ENCODE measurements around the gene ME2. TPM values are rescaled to one million over a fixed set of nuclear protein-coding genes. Genes with fewer than 3 reads are reported as not detected.
A peak's percentile ranks its signal among the peaks of the same experiment; 100 is the strongest.
"Not testable (repeated sequence)": the region's sequence is repeated elsewhere in the genome, so short reads cannot be mapped to it uniquely, and the experiment has no call there.

The ME2 gene
- total RNA-seq, 2 donors from 2014 or later = 56.1 to 78.3 TPM

DNA sequence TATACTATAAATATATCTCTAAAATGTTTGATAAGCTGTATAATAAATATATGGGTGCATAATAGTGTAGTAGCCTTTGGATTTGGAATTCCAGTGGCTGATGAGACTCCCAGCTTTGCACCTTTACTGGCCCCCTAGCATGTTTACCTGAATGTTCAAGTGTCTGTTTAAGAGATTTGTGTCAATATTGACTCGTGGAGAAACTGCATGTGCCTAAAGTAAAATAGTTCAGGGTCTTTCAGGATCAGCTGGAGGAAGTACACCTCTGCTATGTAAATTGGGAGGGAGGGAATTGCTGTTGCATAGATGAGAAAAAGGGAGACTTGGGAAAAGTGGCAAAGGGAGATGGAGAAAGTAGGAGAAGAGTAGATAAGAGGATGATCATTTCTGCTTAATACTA lies 23.9 kb downstream of the ME2 start:
- no peak for ATAC-seq
- intact Hi-C loops (cut with DNase I, micrococcal nuclease) = no loop called here
- DNase-seq = no peak

GRCh38 chr18:50906843-50907242 lies 27.9 kb downstream of the ME2 start:
- DNase-seq (no peak), ATAC-seq (no peak)
- intact Hi-C loops (cut with DNase I, micrococcal nuclease) = no loop called here

GRCh38 chr18:50909261-50909660 lies 30.3 kb downstream of the ME2 start:
- ATAC-seq (no peak), DNase-seq (no peak)
- intact Hi-C loops (cut with DNase I, micrococcal nuclease) = no loop called here

DNA sequence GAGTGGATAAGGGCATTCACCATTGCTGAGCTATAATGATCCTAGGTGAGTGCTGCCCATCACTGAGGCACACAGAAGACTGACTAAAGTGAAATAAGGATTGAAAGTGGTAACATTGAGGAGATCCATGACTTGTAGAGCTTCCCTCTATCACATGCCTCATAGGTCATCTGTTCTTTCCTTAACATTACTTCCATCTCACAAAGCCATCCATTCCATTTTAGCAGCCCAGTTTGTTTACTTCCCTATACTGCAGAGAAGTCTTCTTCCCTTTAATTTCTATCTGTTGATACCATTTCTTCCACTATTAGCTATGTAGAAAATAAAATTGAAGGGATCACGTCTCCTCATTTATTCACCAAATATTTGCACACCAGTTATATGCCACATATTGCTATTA lies 32.1 kb downstream of the ME2 start:
- intact Hi-C loops (cut with DNase I, micrococcal nuclease) = no loop called here
- ATAC-seq (no peak), DNase-seq (no peak)

- DNase-seq (no peak), ATAC-seq (no peak)
- intact Hi-C loops (cut with DNase I, micrococcal nuclease) = no loop called here
These were observed 38.1 kb downstream of the ME2 start for GRCh38 chr18:50917021-50917420.

- DNase-seq (no peak), ATAC-seq (no peak)
- intact Hi-C loops (cut with DNase I, micrococcal nuclease) = no loop called here
These were observed 39.2 kb downstream of the ME2 start for GRCh38 chr18:50918153-50918552.

DNA sequence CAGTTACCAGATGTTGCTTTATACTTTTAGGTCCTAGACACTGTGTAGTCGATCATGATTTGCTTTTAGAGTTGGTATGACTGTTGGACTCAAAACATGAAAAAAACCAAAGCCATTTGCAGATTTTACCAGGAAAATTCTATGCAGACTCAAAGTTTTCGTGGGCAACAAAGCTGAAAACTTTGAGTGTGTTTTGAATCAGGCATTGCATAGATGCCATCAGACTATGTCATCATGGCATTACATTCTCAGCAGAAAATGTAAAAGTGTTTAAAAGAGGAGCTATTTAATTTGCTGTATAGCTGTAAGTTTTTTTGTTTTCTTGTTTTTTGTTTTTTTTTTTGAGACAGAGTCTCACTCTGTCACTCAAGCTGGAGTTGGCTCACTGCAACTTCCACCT lies 45.5 kb downstream of the ME2 start:
- ATAC-seq (no peak), DNase-seq (no peak)
- intact Hi-C loops (cut with DNase I, micrococcal nuclease) = no loop called here

DNA sequence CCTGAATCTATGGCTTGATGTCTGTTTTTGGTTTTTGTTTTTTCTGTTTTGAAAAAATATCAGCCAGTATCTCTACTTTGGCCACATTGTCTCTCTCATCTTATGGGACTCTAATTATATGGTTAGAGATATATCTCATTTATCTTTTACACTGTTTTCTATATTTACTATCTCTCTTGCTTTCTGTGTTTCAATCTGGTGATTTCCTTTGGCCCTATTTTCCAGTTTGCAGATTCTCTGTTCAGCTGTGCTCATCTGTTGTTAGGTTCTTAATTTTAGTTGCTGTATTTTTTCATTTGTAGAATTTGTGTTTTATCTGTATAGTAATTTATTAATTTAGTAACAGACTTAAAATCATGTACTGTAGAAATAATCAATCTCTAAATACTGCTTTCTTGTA lies 47.6 kb downstream of the ME2 start:
- intact Hi-C loops (cut with DNase I, micrococcal nuclease) = no loop called here
- no peak for DNase-seq
- ATAC-seq = no peak

DNA sequence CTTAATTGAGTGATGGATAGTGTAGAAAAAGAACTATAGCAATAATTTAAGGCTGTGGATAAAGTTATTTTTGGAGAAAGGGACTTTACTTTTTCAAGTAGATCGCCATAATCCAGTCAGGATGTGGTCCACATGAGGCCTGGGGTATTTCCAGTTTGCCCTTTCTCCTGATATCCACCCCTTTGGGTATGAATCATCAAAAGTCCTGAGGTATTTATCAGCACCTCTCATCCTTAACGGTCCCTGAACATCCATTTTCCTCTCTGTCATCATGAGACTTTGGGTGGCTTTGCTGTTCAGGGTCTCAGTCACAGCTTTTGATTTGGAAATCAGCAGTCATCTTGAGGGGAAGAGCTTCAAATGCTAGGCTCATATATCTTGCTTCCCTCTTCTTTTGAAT lies 49.6 kb downstream of the ME2 start:
- DNase-seq (no peak), ATAC-seq (no peak)
- intact Hi-C loops (cut with DNase I, micrococcal nuclease) = no loop called here

DNA sequence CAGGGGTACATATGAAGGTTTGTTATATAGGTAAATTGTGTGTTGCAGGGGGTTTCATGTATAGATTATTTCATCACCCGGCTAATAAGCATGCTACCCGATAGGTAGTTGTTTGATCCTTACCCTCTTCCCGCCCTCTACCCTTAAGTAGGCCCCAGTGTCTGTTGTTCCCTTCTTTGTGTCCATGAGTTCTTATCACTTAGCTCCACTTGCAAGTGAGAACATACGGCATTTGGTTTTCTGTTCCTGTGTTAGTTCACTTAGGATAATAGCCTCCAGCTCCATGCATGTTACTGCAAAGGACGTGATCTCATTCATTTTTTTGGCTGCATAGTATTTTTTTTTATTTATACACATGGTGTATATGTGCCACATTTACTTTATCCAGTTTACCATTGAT lies 54.8 kb downstream of the ME2 start:
- no peak for DNase-seq
- intact Hi-C loops (cut with DNase I, micrococcal nuclease) = no loop called here
- ATAC-seq = no peak

GRCh38 chr18:50934545-50935211 lies 55.8 kb downstream of the ME2 start:
- no peak for ATAC-seq
- intact Hi-C loops (cut with DNase I, micrococcal nuclease) = no loop called here
- DNase-seq = no peak

GRCh38 chr18:50935493-50936191 lies 56.7 kb downstream of the ME2 start:
- ATAC-seq = no peak
- no peak for DNase-seq

DNA sequence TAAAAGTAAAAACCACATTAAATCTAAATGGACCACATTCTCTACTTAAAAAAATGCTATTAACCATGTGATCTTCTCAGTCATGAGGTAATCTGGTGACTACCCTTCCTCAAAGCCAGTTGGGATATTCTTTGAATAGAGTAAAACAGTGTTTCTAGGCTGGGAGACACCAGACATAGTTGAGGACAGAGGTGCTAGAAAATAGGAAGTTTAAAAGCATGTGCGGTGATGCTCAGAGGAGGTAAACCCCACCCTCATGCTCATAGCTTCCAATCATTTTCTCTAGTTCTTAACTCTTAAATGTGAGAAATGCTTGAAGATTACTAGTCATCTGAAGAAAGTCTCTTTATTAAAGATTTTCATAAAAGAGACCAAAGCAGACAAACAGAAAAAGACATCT lies 58.3 kb downstream of the ME2 start:
- ATAC-seq (no peak), DNase-seq (no peak)
- intact Hi-C loops (cut with DNase I, micrococcal nuclease) = no loop called here

More at GRCh38 chr18:50935493-50936191, 56.7 kb downstream of the ME2 start:
- intact Hi-C loops (cut with DNase I, micrococcal nuclease) = no loop called here

DNA sequence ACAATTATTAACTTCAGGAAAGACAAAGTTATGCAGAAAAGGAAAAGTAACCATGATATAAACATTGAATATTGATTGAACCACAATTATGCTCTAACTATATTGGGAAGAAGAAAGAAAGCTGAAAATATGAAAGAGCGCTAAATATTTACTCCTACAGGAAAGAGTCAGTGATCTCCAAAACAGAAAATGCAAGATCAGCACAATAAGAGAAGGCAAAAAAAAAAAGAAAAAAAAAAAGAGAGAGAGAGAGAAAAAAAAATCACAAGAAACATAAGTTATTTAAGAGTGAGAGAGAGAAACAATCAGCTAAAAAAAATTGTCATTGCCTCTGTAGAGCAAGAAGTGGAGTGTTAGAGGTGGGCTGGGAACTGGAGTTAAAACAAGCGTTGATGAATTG lies 60.0 kb downstream of the ME2 start:
- ATAC-seq (no peak), DNase-seq (no peak)
- intact Hi-C loops (cut with DNase I, micrococcal nuclease) = no loop called here

DNA sequence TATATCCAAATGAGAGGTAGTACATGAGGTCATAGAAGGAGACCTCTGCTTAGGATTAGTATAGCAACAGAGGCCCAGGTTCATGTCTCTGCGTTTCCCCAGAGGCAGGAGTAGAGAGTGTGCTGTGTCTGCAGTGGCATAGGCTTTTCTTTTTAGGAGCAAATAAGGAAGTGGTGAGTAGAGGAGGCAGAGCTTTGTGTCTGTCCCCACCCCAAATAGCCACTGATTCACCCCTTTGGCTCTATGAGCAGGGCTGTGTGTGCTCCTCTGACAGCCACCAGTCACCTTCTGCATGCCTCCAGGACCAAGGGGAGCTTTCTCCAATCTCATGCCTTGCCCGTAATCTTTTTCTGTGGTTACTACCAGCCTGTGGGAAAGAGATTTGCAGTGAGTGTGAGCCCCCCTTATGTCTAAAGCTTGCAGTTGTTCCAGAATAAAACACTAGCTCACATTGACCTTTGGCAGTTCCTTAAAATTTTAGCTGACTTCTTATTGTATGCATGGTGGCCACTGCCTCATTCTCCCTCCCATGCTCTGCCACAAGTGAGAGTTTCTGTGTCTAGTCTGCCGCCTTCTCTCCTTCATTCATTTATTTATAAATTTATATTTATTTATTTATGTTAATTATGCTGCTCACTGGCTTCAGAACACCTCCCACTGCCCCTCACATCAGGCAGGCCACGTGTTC lies 65.5 kb downstream of the ME2 start:
- intact Hi-C loops (cut with DNase I, micrococcal nuclease) = no loop called here
- DNase-seq (no peak), ATAC-seq (peak; percentile 61)

- ATAC-seq; intact Hi-C loops (cut with DNase I, micrococcal nuclease); DNase-seq: not testable (repeated sequence)
These were observed 67.0 kb downstream of the ME2 start for GRCh38 chr18:50945918-50946317.

GRCh38 chr18:50947899-50948298 lies 69.0 kb downstream of the ME2 start:
- intact Hi-C loops (cut with DNase I, micrococcal nuclease) = no loop called here
- no peak for ATAC-seq
- DNase-seq = no peak

DNA sequence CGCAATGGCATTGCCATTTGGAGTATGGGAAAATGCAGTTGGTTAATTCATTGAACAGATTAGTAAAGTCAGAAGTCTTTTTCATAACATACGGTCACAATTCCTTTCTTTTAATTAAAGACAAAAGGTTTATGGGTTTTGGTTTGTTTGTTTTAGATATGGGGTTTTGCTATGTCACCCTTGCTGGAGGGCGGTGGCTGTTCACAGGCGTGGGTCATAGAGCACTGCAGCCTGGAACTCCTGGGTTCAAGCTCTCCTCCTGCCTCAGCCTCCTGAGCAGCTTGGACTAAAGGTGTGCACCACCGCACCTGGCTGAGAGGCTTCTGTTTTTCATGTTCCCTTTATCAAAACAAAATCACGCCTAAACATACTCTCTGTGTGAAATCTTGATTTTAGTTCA lies 70.3 kb downstream of the ME2 start:
- DNase-seq (peak in 1 of 2 donors; percentile 36), ATAC-seq (peak; percentile 87)
- intact Hi-C loops (cut with DNase I, micrococcal nuclease) = no loop called here

GRCh38 chr18:50950626-50951025 lies 71.7 kb downstream of the ME2 start:
- DNase-seq = no peak
- ATAC-seq = no peak
- intact Hi-C loops (cut with DNase I, micrococcal nuclease) = no loop called here

DNA sequence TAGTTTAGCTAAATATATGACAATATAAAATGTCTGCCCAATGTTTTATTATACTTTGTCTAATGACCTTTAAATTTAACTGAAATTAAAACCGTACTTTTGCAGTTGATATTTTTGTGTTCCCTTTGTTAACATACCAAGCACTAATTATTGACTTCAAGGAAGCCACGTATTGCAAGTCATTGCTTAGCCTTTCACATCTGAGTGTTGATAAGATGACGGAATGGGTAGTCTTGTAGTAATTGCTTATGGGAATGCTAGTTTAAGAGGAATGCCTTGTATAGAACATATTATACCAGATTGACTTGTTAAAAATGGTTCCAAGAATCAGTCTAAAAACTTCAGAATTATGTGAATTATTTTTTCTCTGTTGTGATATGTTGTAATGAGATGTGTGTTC lies 74.9 kb downstream of the ME2 start:
- DNase-seq (no peak), ATAC-seq (no peak)
- intact Hi-C loops (cut with DNase I, micrococcal nuclease) = no loop called here

Measured in left colon (tissue), 2 donors.